Nephron progenitor cell (in vitro differentiated cells): ENCODE measurements around the gene SNAP25.

Experiments used
- DNase-seq: peaks from one replicate; pipeline ENCODE4 v3.0.0; 2021
- H3K27ac Mint-ChIP-seq: 2 replicates; pipeline ENCODE4 v1.8.0; 2021; ENCODE audit warnings: mild to moderate bottlenecking, moderate library complexity, mixed read lengths
- H3K27me3 Mint-ChIP-seq: 2 replicates; pipeline ENCODE4 v1.8.0; 2021; ENCODE audit warnings: mild to moderate bottlenecking, low read depth, mixed read lengths; ENCODE audit not compliant: poor library complexity
- H3K36me3 Mint-ChIP-seq: 2 replicates; pipeline ENCODE4 v1.8.0; 2021; ENCODE audit warnings: low read depth, mixed read lengths
- H3K4me1 Mint-ChIP-seq: 2 replicates; pipeline ENCODE4 v1.8.0; 2021; ENCODE audit warnings: mixed read lengths
- H3K4me3 Mint-ChIP-seq: 2 replicates; pipeline ENCODE4 v1.8.0; 2021; ENCODE audit warnings: mild to moderate bottlenecking, moderate library complexity, mixed read lengths
- H3K9me3 Mint-ChIP-seq: 2 replicates; pipeline ENCODE4 v1.8.0; 2021; ENCODE audit warnings: mild to moderate bottlenecking, moderate library complexity, mixed read lengths
- CTCF ChIP-seq: fragments of 200-600 bp; sonication (generic); IDR thresholded peaks from 2 replicates; pipeline ENCODE4 v1.5.0; 2021; ENCODE audit warnings: antibody characterized with exemption

Gene SNAP25

GRCh38 chr20:10291568-10292248 lies 73.1 kb downstream of the SNAP25 start:
- Mint-ChIP-seq H3K27ac (no peak overlapping the region), H3K4me1 (no peaks in the 10 kb centered on the region), H3K36me3 (no peaks in the 10 kb centered on the region), H3K27me3 (peaks cover 4% of the 10 kb centered on the region), H3K4me3 (no peak overlapping the region), H3K9me3 (no peaks in the 10 kb centered on the region)
- no peak for TF ChIP-seq CTCF
- no peak for DNase-seq

GRCh38 chr20:10297223-10297622 lies 78.6 kb downstream of the SNAP25 start:
- Mint-ChIP-seq H3K9me3 (no peaks in the 10 kb centered on the region), H3K27ac (no peak overlapping the region)

GRCh38 chr20:10297684-10298240 lies 79.1 kb downstream of the SNAP25 start:
- no peak for DNase-seq
- Mint-ChIP-seq H3K27ac (peak overlapping the region; percentile 68), H3K27me3 (peaks cover 4% of the 10 kb centered on the region), H3K4me1 (no peaks in the 10 kb centered on the region), H3K9me3 (no peaks in the 10 kb centered on the region), H3K4me3 (no peak overlapping the region), H3K36me3 (peaks cover 18% of the 10 kb centered on the region)
- TF ChIP-seq CTCF = no peak

More at GRCh38 chr20:10297223-10297622, 78.6 kb downstream of the SNAP25 start:
- DNase-seq = no peak
- TF ChIP-seq CTCF = no peak
- peaks cover 18% of the 10 kb centered on the region for H3K36me3 Mint-ChIP-seq
- no peak overlapping the region for H3K4me3 Mint-ChIP-seq
- no peaks in the 10 kb centered on the region for H3K4me1 Mint-ChIP-seq
- peaks cover 4% of the 10 kb centered on the region for H3K27me3 Mint-ChIP-seq

- Mint-ChIP-seq H3K27ac (no peak overlapping the region), H3K27me3 (no peaks in the 10 kb centered on the region)
These were observed 82.2 kb downstream of the SNAP25 start for GRCh38 chr20:10300582-10301446.

GRCh38 chr20:10303852-10304251 lies 85.2 kb downstream of the SNAP25 start:
- Mint-ChIP-seq H3K27ac (no peak overlapping the region), H3K36me3 (peaks cover 26% of the 10 kb centered on the region), H3K4me1 (no peaks in the 10 kb centered on the region), H3K27me3 (no peaks in the 10 kb centered on the region), H3K4me3 (no peak overlapping the region), H3K9me3 (no peaks in the 10 kb centered on the region)
- no peak for TF ChIP-seq CTCF
- DNase-seq = no peak

More at GRCh38 chr20:10300582-10301446, 82.2 kb downstream of the SNAP25 start:
- H3K9me3 Mint-ChIP-seq = no peaks in the 10 kb centered on the region
- no peak for DNase-seq
- H3K36me3 Mint-ChIP-seq = peaks cover 19% of the 10 kb centered on the region
- H3K4me1 Mint-ChIP-seq = no peaks in the 10 kb centered on the region
- TF ChIP-seq CTCF = no peak
- H3K4me3 Mint-ChIP-seq = no peak overlapping the region
